NCI-H446 (cell line): Measurements from ENCODE around the gene BACH2.
"Not testable (repeated sequence)": the region's sequence is repeated elsewhere in the genome, so short reads cannot be mapped to it uniquely, and the experiment has no call there.

Experiments used
- DNase-seq, 2 experiments: peaks; one replicate each; lab custom pipeline; 2025; lab: John Stamatoyannopoulos, UW

BACH2 gene

DNA sequence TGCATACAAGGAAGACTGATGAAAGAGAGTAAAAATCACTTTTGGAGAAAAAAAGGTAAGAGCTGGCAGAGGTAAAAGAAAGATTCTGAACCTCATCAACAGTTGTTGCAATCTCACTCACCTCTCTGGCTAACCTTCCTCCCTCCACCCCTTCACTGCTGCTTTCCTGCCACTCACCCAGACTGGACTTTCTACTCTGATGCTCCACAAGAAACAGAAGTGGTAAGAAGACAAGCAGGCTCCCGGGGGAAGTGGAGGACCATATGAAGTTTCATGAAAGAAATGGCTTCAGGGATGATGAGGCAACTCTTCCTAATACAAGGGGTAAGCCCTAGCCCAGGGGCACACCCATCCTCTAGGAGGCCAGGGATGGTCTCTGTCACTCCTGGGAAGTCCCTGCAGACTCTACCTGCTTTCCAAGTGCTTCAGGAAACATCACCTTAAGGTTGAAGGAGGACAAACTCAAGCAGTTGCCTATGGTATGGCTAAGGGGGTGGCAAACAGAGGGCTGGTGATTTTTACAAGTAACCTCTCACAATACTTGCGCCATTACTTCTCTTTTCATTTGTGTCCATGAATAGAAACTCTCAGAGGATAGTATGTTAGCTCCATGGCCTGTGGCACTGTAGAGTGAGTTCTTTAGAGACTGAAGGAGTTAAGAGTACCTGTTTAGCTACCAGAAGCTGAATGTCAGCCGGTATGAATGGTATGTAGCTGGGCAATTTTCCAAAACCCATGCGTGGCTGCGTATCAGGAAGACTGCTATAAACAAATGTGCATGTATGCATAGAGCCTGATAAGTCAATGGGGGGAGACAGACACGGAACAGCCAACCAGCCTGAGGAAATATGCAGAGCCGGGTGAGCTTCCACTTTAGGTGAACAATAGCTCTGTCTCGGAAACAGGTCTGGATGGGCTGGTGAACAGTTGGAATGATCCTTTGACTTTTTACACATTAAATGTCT lies 112.0 kb downstream of the BACH2 start:
- peak in 1 of 2 experiments; percentile 24 for DNase-seq

DNA sequence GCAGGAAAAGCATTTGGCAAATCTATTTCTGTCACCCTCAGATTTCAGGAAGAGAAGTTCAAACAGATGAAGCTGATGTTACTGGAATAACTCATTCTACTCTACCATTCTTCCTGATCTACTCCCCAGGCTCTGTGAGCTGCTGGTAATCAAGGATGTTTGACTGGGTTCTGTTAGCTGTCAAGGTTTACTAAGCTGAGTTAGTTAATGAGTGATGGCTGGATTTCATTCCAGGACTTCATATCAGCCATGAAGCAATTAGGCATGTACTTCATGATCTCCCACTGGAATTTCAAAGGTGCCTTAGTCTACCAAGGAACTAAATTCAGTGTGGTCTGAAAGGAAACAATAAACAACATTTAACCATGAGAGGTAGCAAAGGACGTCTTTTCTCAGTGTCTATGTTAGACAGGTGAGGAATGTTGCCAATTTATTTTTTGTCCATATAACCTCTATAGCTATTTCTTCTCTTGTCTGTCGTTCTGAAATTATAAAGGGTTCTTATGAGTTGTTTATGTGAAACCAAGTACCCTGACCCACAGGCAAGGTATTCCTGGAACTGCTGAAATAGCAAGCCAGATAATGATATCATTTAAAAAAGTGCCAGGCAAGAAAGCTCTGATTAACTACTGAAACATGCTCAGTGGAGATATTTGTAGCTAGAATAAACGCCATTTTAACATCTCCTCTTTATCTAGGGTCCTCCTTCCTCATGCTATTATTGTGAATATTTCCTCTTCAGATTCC lies 112.9 kb downstream of the BACH2 start:
- no peak for DNase-seq

DNA sequence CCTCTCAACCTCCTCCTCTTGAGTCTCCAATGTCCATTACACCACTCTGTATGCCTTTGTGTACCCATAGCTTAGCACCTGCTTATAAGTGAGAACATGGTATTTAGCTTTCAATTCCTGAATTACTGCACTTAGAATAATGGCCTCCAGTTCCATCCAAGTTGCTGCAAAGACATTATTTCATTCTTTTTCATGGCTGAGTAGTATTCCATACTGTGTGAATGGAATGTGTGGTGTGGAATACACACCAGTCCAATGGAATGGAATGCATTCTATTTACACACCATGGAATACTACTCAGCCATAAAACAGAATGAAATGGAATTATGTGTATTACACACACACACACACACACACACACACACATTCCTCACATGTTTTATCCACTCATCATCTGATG lies 116.1 kb downstream of the BACH2 start:
- DNase-seq = no peak

DNA sequence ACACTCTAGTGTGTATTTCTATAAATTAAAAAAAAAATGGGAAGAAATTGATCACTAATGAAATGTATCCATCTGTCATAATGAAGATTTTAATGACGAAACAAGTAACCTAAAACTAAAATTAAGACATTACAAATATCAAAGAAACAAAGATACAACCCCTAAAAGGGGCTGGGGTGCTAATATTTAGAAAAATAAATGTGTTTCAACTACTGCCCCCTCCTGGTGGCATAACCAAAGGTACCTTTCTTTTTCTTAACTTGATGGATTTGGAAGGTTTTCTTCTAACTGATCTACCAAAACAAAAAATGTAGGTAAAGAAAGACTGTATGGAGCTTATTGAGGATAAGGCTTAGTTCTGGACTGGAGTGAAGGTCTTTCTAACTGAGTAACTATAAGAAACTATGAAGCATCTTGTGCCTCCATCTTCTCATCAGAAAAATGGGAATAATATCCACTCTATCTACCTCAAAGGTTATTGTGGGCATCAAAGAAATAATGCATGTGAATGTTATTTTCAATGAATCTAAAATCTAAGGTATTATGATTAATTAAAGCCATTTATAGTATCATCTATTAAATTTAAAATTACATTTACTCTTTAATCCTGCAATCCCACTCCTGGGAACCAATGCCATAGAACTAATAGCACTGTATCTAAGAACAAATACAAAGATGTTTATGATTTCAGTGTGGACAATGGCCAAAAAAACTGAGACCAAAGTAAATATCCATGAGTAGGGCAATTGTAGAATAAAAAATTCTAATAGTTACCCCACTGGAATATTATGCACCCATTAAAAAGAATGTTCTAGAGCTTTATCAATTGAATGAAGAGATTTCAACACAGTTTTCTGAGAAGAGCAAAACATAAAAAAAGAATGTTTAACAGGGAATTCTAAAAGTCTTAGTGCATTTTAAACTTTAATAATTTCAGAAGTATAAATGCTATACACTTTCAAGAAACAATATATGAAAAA lies 117.2 kb downstream of the BACH2 start:
- DNase-seq = no peak

DNA sequence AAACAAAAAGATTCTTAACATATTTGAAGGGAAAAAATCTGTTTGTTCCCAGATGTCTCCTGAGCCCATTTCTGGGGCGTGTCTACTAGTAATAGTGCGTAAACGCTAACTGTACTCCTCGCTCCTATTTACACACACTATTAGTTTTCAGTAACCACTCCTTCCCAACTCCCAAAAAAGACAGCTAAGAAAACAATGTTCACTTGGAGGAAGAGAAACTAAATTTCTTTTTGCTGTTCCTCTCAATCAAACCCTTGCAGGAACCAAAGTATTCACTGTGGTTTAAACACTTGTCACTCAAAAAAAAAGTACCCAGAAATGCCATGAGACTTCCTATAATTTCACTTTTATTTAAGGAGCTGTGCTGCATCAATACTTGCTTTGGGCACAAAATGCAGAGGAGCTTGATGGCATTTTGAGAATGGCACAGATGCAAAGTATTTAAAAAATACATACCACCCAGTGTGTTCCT lies 118.2 kb downstream of the BACH2 start:
- DNase-seq = no peak

DNA sequence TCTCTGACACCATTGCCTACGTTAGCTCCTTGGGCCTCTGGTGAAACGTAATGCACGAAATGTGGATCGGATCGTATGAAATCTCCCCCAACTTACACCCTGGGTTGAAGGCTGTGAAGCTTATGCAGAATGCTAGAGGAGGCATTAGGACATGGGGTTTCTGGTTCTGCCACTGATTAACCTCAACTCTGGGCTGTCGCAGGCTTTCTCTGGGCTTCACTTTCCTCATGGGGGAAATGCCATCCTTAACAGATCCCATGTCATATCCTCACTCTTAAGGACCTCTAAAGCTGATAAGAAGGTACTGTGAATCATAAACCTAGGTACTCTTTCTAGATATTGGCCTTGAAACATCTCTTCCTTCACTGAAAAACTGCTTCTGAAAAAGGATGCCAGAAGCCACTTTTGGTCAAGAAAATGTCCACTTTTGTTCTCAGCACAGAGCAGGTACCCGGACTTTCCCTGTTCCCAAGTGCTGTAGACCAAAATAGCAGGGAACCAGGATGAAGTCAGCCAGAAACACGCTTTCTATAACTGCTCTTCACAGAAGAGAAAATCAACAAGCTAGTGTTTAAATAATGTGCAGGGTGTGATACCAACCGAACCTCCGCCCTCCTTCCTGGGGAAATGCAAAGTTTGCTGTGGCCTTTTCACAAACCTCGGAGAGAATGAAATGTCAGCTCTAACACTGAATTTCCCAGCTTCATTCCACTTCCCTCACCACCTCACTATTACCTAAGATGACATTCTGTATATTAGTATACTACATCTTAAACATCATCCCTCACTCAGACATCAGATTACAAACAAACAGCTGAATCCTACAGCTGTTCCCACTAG lies 118.9 kb downstream of the BACH2 start:
- DNase-seq = no peak

DNA sequence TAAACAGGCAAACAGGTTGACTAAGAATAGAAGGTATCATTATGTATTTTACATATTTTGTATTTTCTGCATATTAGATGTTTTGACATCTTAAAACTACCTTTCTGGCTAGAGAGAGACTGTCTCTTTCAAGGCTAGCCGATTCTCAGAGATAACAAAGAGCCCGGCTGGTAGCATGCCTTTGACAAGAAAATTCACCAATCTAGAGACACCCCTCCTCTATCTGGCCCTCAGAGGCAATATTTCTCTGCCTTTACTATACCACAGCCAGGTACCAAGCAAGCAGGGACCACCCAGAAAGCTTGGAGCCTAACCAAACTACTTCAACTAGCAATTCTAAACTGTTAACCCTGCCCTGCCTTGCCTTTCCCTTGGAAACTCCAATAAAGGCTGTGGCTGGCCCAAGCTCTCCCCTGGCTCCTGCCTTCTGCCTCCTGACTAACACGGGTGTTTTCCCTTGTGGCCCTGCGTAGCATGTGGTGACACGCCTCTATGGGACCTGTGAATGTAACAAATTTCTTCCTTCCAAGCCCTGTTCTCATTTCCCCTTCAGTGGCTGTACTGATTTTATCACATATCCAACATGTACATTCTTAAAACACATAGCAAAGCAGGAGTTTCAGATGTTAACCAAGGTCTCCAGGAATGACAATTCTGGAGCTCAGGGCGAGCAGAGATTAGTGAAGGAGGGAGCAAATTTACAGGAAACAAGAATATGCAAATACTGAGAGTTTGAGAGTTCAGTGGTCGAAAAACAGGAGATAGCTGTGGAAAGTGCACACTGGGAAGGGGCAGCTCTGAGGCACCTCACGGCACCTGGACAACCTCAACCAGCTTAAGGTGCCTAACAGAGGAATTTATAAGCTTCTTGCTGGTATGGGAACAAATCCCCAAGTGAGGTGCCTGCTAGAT lies 120.8 kb downstream of the BACH2 start:
- DNase-seq = no peak

DNA sequence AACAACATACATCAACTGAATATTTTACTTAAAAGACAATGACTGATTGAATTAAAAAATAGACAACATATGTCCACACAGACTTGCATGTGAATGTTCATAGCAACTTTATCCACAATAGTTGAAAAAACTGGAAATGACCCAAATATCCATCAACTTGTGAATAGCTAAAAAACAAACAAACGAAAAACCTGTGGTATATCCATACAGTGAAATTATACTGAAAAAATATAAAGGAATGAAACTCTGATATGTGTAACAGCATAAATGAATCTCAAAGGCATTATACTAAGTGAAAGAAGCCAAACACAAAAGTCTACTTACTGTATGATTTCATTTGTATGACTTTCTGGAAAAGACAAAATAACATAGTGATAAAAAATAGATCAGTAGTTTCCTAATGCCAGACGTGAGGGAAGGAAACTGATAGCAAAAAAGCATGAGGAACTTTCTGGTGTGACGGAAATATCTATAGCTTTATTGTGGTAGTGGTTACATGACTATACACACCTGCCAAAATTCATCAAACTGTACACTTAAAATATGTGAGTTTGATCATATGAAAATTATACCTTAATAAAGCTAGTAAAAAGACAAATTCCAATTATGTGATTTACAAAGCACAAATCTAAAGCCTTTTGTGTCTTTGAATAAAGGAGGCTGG lies 123.2 kb downstream of the BACH2 start:
- DNase-seq = no peak

DNA sequence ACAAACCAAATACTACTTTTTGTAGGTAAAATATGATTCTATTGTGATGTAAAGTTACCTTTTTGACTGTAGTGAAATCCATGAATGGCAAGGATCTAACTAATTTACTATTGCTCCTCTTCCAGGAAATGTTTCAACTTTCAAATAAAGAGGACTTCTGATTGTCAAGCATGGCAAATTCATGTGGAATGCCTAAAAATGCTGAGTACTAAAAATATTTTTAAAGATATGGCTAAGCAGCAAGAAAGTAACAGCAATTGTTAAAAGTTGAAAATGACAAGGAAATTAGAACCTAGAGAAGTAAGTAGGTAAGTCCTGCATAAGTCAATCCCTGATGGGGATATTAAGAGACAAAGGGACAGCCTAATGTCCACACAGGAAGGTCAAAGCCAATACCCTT lies 126.0 kb downstream of the BACH2 start:
- no peak for DNase-seq

DNA sequence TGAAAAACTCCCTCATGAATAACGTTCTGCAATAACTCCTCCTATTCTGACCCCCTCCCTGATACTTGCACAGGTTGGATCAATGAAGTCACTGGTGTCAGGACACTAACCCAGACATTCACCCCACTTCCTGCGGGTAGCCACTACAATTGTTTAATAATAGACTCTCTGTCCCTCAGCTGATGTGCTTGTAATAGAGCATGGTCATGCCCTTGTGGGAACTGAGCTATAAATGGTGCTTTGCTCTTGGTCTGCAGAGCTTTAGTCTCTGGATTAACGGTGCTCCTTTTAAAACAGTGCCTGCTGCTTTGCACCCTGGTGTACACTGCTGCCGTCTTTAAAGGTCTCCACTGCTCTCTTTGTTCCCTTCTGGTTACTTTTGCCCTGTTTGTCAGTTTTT lies 127.3 kb downstream of the BACH2 start:
- no peak for DNase-seq

DNA sequence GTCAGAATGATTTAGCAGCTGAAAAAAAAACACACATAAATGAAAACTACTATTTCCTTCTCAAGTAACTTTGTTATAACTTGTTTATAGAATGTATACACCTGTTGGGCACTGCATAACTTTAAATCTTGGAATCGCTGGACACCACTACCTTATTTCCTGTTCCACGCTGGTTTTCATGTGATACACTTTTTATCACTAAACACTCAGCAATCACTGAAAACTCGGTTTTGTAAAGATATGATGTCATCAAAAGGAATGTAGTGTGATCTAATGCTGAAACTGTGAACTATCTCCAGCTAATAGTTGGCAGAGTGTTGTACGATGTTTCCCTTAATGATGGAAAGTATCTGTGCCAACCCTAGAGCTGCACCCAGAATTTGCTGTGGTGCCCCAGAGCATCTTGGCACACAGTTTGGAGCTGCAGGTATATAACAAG lies 127.9 kb downstream of the BACH2 start:
- DNase-seq = no peak

DNA sequence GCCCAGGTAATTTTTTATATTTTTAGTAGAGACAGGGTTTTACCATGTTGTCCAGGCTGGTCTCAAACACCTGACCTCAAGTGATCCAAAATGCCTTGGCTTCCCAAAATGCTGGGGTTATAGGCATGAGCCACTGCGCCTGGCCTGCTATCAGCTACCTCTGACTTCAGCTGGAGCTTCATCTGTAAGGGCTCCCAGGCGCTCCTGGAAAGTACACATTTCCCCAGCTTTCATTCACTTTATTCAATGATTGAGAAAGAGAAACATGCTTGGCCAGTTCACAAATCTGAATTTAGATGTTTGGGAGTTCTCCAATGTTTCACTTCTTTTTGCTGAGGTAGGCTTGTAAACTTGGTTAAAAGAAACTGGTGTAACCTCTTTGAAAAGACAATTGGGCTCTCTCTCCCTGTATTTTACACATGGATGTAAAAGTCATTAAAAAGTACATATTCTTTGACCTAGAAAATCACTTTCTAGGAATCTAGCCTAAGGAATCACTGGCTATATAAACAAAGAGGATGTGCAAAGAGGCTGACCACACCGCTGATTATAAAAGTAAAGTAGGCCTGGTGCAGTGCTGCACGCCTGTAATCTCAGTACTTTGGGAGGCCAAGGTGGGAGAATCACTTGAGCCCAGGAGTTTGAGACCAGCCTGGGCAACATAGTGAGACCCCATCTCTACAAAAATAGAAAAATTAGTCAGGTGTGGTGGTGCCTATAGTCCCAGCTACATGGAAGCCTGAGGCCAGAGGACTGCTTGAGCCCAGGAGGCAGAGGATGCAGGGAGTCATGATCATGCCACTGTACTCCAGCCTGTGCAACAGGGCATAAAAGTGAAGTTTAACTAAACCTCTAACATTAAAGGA lies 128.9 kb downstream of the BACH2 start:
- no peak for DNase-seq

DNA sequence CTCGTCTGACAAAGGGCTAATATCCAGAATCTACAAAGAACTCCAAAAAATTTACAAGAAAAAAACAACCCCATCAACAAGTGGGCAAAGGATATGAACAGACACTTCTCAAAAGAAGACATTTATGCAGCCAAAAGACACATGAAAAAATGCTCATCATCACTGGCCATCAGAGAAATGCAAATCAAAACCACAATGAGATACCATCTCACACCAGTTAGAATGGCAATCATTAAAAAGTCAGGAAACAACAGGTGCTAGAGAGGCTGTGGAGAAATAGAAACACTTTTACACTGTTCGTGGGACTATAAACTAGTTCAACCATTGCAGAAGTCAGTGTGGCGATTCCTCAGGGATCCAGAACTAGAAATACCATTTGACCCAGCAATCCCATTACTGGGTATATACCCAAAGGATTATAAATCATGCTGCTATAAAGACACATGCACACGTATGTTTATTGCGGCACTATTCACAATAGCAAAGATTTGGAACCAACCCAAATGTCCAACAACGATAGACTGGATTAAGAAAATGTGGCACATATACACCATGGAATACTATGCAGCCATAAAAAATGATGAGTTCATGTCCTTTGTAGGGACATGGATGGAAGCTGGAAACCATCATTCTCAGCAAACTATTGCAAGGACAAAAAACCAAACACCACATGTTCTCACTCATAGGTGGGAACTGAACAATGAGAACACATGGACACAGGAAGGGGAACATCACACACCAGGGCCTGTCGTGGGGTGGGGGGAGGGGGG lies 130.3 kb downstream of the BACH2 start:
- DNase-seq = not testable (repeated sequence)

DNA sequence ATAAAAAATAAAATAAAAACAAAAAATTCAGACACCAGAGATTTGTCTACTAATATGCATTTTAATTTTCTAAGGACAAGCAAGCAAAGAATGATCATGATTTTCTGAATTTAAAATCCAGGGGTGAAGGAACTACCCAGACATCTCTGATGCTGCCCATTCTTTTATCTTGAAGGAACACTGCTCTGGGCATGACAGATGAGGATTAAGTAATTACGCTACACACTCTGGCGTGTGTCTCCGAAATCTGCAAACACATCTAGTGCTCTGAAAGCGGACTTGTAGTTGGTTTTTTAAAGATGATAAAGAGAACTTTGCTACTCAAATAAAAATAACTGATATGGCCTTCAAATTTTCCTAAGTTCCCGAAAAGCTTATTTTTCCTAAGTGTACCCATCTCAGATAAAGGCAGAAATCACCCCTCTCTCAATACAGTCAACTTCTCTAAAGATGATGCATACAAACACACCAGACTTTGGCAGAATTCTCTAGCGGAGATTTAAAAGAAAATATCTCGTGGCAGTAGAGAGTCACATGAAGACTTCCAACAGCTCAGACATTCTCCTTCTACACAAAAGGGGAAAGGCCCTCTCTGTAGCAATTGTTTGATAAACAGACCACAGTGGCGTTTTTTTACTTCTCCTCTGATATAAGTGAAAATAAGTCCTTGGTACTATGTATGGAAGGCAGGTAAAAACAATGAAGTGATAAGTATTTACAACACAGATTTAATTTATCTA lies 133.8 kb downstream of the BACH2 start:
- no peak for DNase-seq

DNA sequence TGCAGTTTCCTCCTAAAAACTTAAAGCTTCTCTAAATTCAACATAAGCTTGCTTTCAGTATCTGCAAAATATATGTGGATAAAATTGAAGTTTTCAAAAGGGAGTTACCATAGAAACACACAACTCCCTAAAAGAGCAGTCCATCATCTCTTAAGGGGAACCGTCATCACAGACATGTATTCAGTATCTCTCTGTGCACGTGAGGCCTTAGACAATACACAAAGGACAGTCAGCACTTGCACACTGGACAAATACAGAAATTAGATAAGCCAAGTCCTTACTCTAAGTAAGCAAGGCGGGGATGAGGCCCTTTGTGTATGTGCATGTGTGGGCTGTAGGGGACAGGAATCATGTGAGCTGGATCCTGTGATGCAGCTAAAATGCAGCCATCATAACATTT lies 136.6 kb downstream of the BACH2 start:
- no peak for DNase-seq

DNA sequence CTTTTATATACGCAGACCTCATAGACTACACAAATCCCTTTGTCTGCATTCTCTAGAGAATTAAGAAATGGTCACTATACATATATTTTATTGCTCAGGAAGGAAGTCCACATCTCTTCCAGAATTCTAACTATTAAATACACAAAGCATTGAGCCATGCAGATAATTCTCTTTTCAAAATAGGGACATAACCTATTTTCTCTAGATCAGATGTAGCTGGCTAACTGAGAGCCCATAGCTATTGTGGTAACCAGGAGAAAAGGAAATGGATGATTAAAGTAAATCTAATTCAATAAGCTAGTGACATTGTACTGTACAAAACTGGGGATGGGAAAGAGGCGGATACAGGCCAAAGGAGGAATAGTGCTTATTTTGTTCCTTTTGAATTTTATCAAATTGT lies 137.2 kb downstream of the BACH2 start:
- no peak for DNase-seq

DNA sequence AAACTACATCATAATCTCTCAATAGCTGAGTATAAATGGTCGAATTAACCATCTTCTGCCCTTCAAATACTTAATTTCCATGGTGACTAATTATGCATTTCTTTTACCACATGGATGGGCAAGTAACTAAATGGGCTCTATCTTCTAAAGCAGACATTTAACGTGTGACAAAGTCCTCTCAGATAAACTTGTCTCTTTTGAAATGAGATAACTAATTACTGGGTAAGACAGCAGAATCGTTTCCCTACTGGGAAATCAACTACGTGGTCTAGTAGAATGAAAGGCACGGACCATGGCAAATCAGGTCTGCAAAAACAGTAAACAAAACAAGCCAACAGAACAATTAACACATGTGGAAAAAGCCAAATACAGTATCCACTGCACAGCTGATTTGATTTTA lies 137.7 kb downstream of the BACH2 start:
- no peak for DNase-seq
